ENCODE results near the gene ATF7IP2.
"Not testable (repeated sequence)": the region's sequence is repeated elsewhere in the genome, so short reads cannot be mapped to it uniquely, and the experiment has no call there.

The ATF7IP2 gene

GRCh38 chr16:10465821-10466220 lies 80.0 kb downstream of the ATF7IP2 start:
- Mint-ChIP-seq H3K27ac (no peak overlapping the region), H3K4me3 (no peak overlapping the region), H3K27me3 (no peaks in the 10 kb centered on the region), H3K9me3 (peaks cover 2% of the 10 kb centered on the region), H3K36me3 (ENCODE audit: low read depth) (peaks cover 57% of the 10 kb centered on the region), H3K4me1 (no peaks in the 10 kb centered on the region)
- DNase-seq (no peak), ATAC-seq (no peak)

GRCh38 chr16:10466313-10466712 lies 80.5 kb downstream of the ATF7IP2 start:
- Mint-ChIP-seq H3K27me3 (no peaks in the 10 kb centered on the region), H3K4me3 (no peak overlapping the region), H3K36me3 (ENCODE audit: low read depth) (peaks cover 55% of the 10 kb centered on the region), H3K9me3 (peaks cover 4% of the 10 kb centered on the region), H3K27ac (no peak overlapping the region), H3K4me1 (no peaks in the 10 kb centered on the region)
- no peak for ATAC-seq
- no peak for DNase-seq

GRCh38 chr16:10466861-10467260 lies 81.0 kb downstream of the ATF7IP2 start:
- ATAC-seq (no peak), DNase-seq (no peak)
- Mint-ChIP-seq H3K27me3 (no peaks in the 10 kb centered on the region), H3K27ac (no peak overlapping the region), H3K36me3 (ENCODE audit: low read depth) (peaks cover 55% of the 10 kb centered on the region), H3K9me3 (peaks cover 4% of the 10 kb centered on the region), H3K4me3 (no peak overlapping the region), H3K4me1 (no peaks in the 10 kb centered on the region)

- peaks cover 20% of the 10 kb centered on the region for H3K9me3 Mint-ChIP-seq
- H3K27me3 Mint-ChIP-seq, H3K27ac Mint-ChIP-seq, ATAC-seq, DNase-seq, H3K4me1 Mint-ChIP-seq, H3K4me3 Mint-ChIP-seq: not testable (repeated sequence)
- H3K36me3 Mint-ChIP-seq (ENCODE audit: low read depth), result peaks cover 66% of the 10 kb centered on the region
These were observed 90.8 kb downstream of the ATF7IP2 start for GRCh38 chr16:10476636-10477035.

GRCh38 chr16:10480151-10480550 lies 94.3 kb downstream of the ATF7IP2 start:
- ATAC-seq (no peak), DNase-seq (no peak)
- no peak overlapping the region for H3K27ac Mint-ChIP-seq
- no peak overlapping the region for H3K4me3 Mint-ChIP-seq
- no peaks in the 10 kb centered on the region for H3K27me3 Mint-ChIP-seq
- peaks cover 8% of the 10 kb centered on the region for H3K9me3 Mint-ChIP-seq
- peaks cover 60% of the 10 kb centered on the region for H3K36me3 Mint-ChIP-seq (ENCODE audit: low read depth)
- no peaks in the 10 kb centered on the region for H3K4me1 Mint-ChIP-seq

- no peaks in the 10 kb centered on the region for H3K4me1 Mint-ChIP-seq
- DNase-seq (no peak), ATAC-seq (no peak)
- no peaks in the 10 kb centered on the region for H3K27me3 Mint-ChIP-seq
- peaks cover 36% of the 10 kb centered on the region for H3K36me3 Mint-ChIP-seq (ENCODE audit: low read depth)
- no peak overlapping the region for H3K4me3 Mint-ChIP-seq
- peaks cover 7% of the 10 kb centered on the region for H3K9me3 Mint-ChIP-seq
- no peak overlapping the region for H3K27ac Mint-ChIP-seq
These were observed 99.3 kb downstream of the ATF7IP2 start for GRCh38 chr16:10485159-10485558.

- peaks cover 7% of the 10 kb centered on the region for H3K9me3 Mint-ChIP-seq
- DNase-seq, result no peak
- ATAC-seq, result no peak
- H3K4me1 Mint-ChIP-seq, result no peaks in the 10 kb centered on the region
- H3K36me3 Mint-ChIP-seq (ENCODE audit: low read depth), result peaks cover 30% of the 10 kb centered on the region
- no peaks in the 10 kb centered on the region for H3K27me3 Mint-ChIP-seq
- no peak overlapping the region for H3K4me3 Mint-ChIP-seq
- H3K27ac Mint-ChIP-seq, result no peak overlapping the region
These were observed 100.0 kb downstream of the ATF7IP2 start for GRCh38 chr16:10485698-10486382.

GRCh38 chr16:10490141-10490540 lies 104.3 kb downstream of the ATF7IP2 start:
- H3K27ac Mint-ChIP-seq, result no peak overlapping the region
- ATAC-seq (no peak), DNase-seq (no peak)
- H3K4me1 Mint-ChIP-seq, result no peaks in the 10 kb centered on the region
- H3K27me3 Mint-ChIP-seq, result no peaks in the 10 kb centered on the region
- H3K36me3 Mint-ChIP-seq (ENCODE audit: low read depth), result peaks cover 3% of the 10 kb centered on the region
- peaks cover 16% of the 10 kb centered on the region for H3K9me3 Mint-ChIP-seq
- no peak overlapping the region for H3K4me3 Mint-ChIP-seq

GRCh38 chr16:10493276-10493675 lies 107.4 kb downstream of the ATF7IP2 start:
- Mint-ChIP-seq H3K27me3 (no peaks in the 10 kb centered on the region), H3K4me1 (no peaks in the 10 kb centered on the region), H3K27ac (no peak overlapping the region), H3K9me3 (peaks cover 17% of the 10 kb centered on the region), H3K36me3 (ENCODE audit: low read depth) (no peaks in the 10 kb centered on the region), H3K4me3 (no peak overlapping the region)
- DNase-seq (no peak), ATAC-seq (no peak)

- Mint-ChIP-seq H3K27me3 (no peaks in the 10 kb centered on the region), H3K9me3 (peaks cover 17% of the 10 kb centered on the region), H3K36me3 (ENCODE audit: low read depth) (no peaks in the 10 kb centered on the region), H3K27ac (no peak overlapping the region), H3K4me3 (no peak overlapping the region), H3K4me1 (no peaks in the 10 kb centered on the region)
- ATAC-seq, result no peak
- DNase-seq, result no peak
These were observed 108.6 kb downstream of the ATF7IP2 start for GRCh38 chr16:10494343-10495030.

GRCh38 chr16:10495031-10495345 lies 109.1 kb downstream of the ATF7IP2 start:
- ATAC-seq (no peak), DNase-seq (no peak)
- Mint-ChIP-seq H3K36me3 (ENCODE audit: low read depth) (no peaks in the 10 kb centered on the region), H3K4me3 (no peak overlapping the region), H3K9me3 (peaks cover 17% of the 10 kb centered on the region), H3K27ac (no peak overlapping the region), H3K4me1 (no peaks in the 10 kb centered on the region), H3K27me3 (no peaks in the 10 kb centered on the region)

GRCh38 chr16:10497132-10498101 lies 111.6 kb downstream of the ATF7IP2 start:
- H3K27ac Mint-ChIP-seq, result no peak overlapping the region
- DNase-seq (no peak), ATAC-seq (peak; percentile 24)
- peaks cover 9% of the 10 kb centered on the region for H3K4me1 Mint-ChIP-seq
- H3K4me3 Mint-ChIP-seq, result no peak overlapping the region
- H3K27me3 Mint-ChIP-seq, result no peaks in the 10 kb centered on the region
- peaks cover 17% of the 10 kb centered on the region for H3K9me3 Mint-ChIP-seq
- H3K36me3 Mint-ChIP-seq (ENCODE audit: low read depth), result no peaks in the 10 kb centered on the region

GRCh38 chr16:10500582-10500981 lies 114.7 kb downstream of the ATF7IP2 start:
- DNase-seq (no peak), ATAC-seq (no peak)
- Mint-ChIP-seq H3K4me1 (peaks cover 9% of the 10 kb centered on the region), H3K27me3 (no peaks in the 10 kb centered on the region), H3K27ac (no peak overlapping the region), H3K9me3 (peaks cover 4% of the 10 kb centered on the region), H3K36me3 (ENCODE audit: low read depth) (no peaks in the 10 kb centered on the region), H3K4me3 (no peak overlapping the region)

GRCh38 chr16:10501016-10501607 lies 115.3 kb downstream of the ATF7IP2 start:
- peaks cover 4% of the 10 kb centered on the region for H3K9me3 Mint-ChIP-seq
- H3K36me3 Mint-ChIP-seq (ENCODE audit: low read depth), result no peaks in the 10 kb centered on the region
- no peak overlapping the region for H3K4me3 Mint-ChIP-seq
- no peak overlapping the region for H3K27ac Mint-ChIP-seq
- no peaks in the 10 kb centered on the region for H3K27me3 Mint-ChIP-seq
- DNase-seq (no peak), ATAC-seq (no peak)
- H3K4me1 Mint-ChIP-seq, result peaks cover 9% of the 10 kb centered on the region
